Neural cell (in vitro differentiated cells): Measurements from ENCODE around the gene TLX3. TPM values are rescaled to one million over a fixed set of nuclear protein-coding genes. Genes with fewer than 3 reads are reported as not detected.

Source experiments
- H2AFZ ChIP-seq: fragments of 200-600, 300-800 bp; sonication (generic), shearing (Covaris generic); 2 replicates; pipeline ENCODE4 v1.6.0; 2014; ENCODE audit warnings: low read depth, mild to moderate bottlenecking, antibody characterized with exemption, low read length, moderate library complexity
- H3F3A ChIP-seq: fragments of 200-600 bp; shearing (Covaris generic); 2 replicates; pipeline ENCODE4 v1.6.1; 2016; ENCODE audit warnings: mild to moderate bottlenecking, moderate library complexity, mixed read lengths, antibody characterized with exemption, low read length; ENCODE audit not compliant: insufficient read depth, poor library complexity, severe bottlenecking
- H3K27ac ChIP-seq: fragments of 200-600, 300-800 bp; sonication (generic), shearing (Covaris generic); 2 replicates; pipeline ENCODE4 v1.5.1; 2014; ENCODE audit warnings: mild to moderate bottlenecking, low read length, moderate library complexity
- H3K27me3 ChIP-seq: fragments of 300-800, 200-600 bp; sonication (generic), shearing (Covaris generic); 2 replicates; pipeline ENCODE4 v1.6.0; 2014; ENCODE audit warnings: mild to moderate bottlenecking, low read depth, low read length, moderate library complexity; ENCODE audit not compliant: insufficient read depth
- H3K36me3 ChIP-seq: fragments of 300-800, 200-600 bp; sonication (generic), shearing (Covaris generic); 2 replicates; pipeline ENCODE4 v1.5.1; 2014; ENCODE audit warnings: mild to moderate bottlenecking, antibody characterized with exemption, low read length, moderate library complexity; ENCODE audit not compliant: insufficient read depth
- H3K4me2 ChIP-seq: fragments of 300-800, 200-600 bp; sonication (generic), shearing (Covaris generic); 2 replicates; pipeline ENCODE4 v1.6.0; 2014; ENCODE audit warnings: mild to moderate bottlenecking, low read length
- H3K4me3 ChIP-seq: fragments of 300-800, 200-600 bp; sonication (generic), shearing (Covaris generic); 2 replicates; pipeline ENCODE4 v1.5.1; 2014; ENCODE audit warnings: mild to moderate bottlenecking, low read length, moderate library complexity
- H3K79me2 ChIP-seq: fragments of 200-600 bp; shearing (Covaris generic); replicated peaks from 2 replicates; pipeline ENCODE4 v1.6.0; 2014; ENCODE audit warnings: mild to moderate bottlenecking, low read length, moderate library complexity; ENCODE audit not compliant: insufficient read depth
- H3K9ac ChIP-seq: fragments of 300-800, 200-600 bp; sonication (generic), shearing (Covaris generic); 2 replicates; pipeline ENCODE4 v1.6.1; 2016; ENCODE audit warnings: mild to moderate bottlenecking, low read length, mixed read lengths
- H3K9me2 ChIP-seq: fragments of 200-600 bp; shearing (Covaris generic); 2 replicates; pipeline ENCODE4 v1.6.1; 2016; ENCODE audit warnings: mild to moderate bottlenecking, low read length, mixed read lengths; ENCODE audit not compliant: insufficient read depth
- H3K9me3 ChIP-seq: fragments of 200-600, 300-800 bp; sonication (generic), shearing (Covaris generic); 2 replicates; pipeline ENCODE4 v1.6.1; 2016; ENCODE audit warnings: mild to moderate bottlenecking, mixed run types, low read length, moderate library complexity, mixed read lengths
- H4K20me1 ChIP-seq: fragments of 200-600 bp; shearing (Covaris generic); 2 replicates; pipeline ENCODE4 v1.6.1; 2016; ENCODE audit warnings: mild to moderate bottlenecking, mixed run types; ENCODE audit not compliant: insufficient read depth
- EP300 ChIP-seq: fragments of 450-650 bp; conservative IDR thresholded peaks from 2 replicates; pipeline ENCODE4 v1.6.1; 2014; ENCODE audit warnings: antibody characterized with exemption, mild to moderate bottlenecking, moderate library complexity; ENCODE audit not compliant: poor library complexity, severe bottlenecking
- EZH2 ChIP-seq: fragments of 200-600, 300-800 bp; shearing (Covaris generic), sonication (generic); IDR thresholded peaks from 2 replicates; pipeline ENCODE4 v1.6.1; 2014; ENCODE audit warnings: antibody characterized with exemption, low read length, borderline replicate concordance, mild to moderate bottlenecking; ENCODE audit not compliant: insufficient read depth, poor library complexity, severe bottlenecking
- MXI1 ChIP-seq: fragments of 450-650 bp; conservative IDR thresholded peaks from 2 replicates; pipeline ENCODE4 v1.6.1; 2014; ENCODE audit warnings: antibody characterized with exemption, mild to moderate bottlenecking; ENCODE audit not compliant: poor library complexity, severe bottlenecking
- POLR2AphosphoS5 ChIP-seq: IDR thresholded peaks from 2 replicates; pipeline ENCODE4 v1.6.1; 2012
- SMC3 ChIP-seq: fragments of 450-650 bp; conservative IDR thresholded peaks from 2 replicates; pipeline ENCODE4 v1.6.1; 2014; ENCODE audit warnings: antibody characterized with exemption, mild to moderate bottlenecking, moderate library complexity; ENCODE audit not compliant: poor library complexity
- TAF1 ChIP-seq: IDR thresholded peaks from 2 replicates; pipeline ENCODE4 v1.6.1; 2012; ENCODE audit warnings: low read depth
- polyA plus RNA-seq: library from polyadenylated mRNA; depleted of rRNA; stranded (reverse); fragments of >200 nt; gene quantifications from 2 replicates; pipeline ENCODE4 v1.2.3, GENCODE V29; 2014
- TF ChIP-seq, protein P1 (sequence below): IDR thresholded peaks from 2 replicates; pipeline ENCODE4 v1.6.1; 2012; ENCODE audit warnings: borderline replicate concordance
- TF ChIP-seq, protein P2 (sequence below): fragments of 450-650 bp; IDR thresholded peaks from 2 replicates; pipeline ENCODE4 v1.5.1; 2014; ENCODE audit warnings: antibody characterized with exemption, mild to moderate bottlenecking, moderate library complexity; ENCODE audit not compliant: poor library complexity, severe bottlenecking

TLX3 gene
- polyA plus RNA-seq, 1 donor from 2014 or later = not detected

DNA sequence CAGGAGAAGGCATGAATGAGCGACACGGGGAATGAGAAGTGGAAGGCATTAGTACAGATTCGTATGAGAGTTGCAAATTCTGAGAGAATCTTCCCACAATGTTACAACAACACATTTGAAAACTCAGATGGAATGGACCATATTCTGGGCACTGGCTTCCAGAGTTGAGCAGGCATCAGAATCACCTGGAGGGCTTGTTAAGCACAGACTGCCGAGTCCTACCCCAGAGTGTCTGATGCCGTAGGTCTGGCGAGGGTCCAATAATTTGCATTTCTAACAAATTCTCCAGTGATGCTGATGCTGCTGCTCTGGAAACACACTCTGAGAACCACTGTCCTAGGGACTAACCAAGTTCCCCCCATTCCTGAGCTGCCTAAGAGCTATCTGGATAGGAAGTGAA lies 2.9 kb upstream of the TLX3 start:
- H4K20me1 ChIP-seq = no peaks in the 10 kb centered on the region
- no peak overlapping the region for H3K9ac ChIP-seq
- H3K79me2 ChIP-seq = no peaks in the 10 kb centered on the region
- no peaks in the 10 kb centered on the region for H3K9me2 ChIP-seq
- H3F3A ChIP-seq = no peaks in the 10 kb centered on the region
- peaks cover 77% of the 10 kb centered on the region for H3K27me3 ChIP-seq
- H3K9me3 ChIP-seq = no peaks in the 10 kb centered on the region
- no peaks in the 10 kb centered on the region for H3K36me3 ChIP-seq
- no peak for TF ChIP-seq EZH2
- no peak for TF ChIP-seq POLR2AphosphoS5
- TF ChIP-seq SMC3 = no peak
- H3K27ac ChIP-seq = no peak overlapping the region
- H2AFZ ChIP-seq = no peak overlapping the region
- no peak overlapping the region for H3K4me2 ChIP-seq
- no peak overlapping the region for H3K4me3 ChIP-seq

DNA sequence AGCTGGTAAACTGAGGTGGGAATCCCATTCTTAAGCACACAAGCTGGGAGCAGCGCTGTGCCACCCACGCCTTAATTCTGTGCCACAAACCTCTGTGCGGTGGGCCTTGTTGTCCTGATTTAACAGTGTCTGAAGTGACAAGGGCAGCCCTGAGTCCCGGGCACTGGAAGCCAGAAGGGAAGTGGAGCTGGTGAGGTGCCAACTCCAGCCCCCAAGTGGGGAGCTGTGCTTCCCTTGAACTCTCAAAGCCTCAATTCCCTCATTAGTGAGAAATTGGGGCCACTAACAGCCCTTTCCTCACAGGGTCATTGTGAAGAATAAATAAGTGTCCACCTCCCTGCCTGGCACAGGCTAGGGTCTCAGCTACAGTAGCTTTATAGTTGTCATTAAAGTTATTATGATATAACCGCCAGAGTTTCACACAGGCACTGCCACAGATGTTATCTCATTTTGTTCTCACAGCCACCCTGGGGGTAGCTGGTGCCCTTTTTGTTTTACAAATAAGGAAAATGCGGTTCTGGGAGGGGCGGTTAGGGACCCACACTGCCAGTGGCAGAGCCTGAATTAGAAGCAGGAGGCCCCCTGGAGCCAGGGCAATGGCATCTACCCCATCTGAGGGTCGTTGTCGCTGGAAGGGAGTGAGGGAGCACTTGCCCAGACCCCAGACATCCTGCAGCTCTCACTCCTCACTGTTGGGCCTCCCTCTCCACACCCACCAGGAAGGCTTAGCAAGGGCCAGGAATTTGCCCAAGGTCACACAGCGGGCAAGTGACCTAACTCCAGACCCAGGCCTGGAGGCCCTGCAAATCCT lies 2.1 kb upstream of the TLX3 start:
- H4K20me1 ChIP-seq = no peaks in the 10 kb centered on the region
- no peak overlapping the region for H2AFZ ChIP-seq
- H3K9ac ChIP-seq = no peak overlapping the region

More for the DNA sequence above, 2.1 kb upstream of the TLX3 start:
- Histone ChIP-seq H3K27me3 (peaks cover 85% of the 10 kb centered on the region), H3F3A (no peaks in the 10 kb centered on the region), H3K4me2 (no peak overlapping the region), H3K4me3 (no peak overlapping the region), H3K27ac (no peak overlapping the region), H3K9me3 (no peaks in the 10 kb centered on the region), H3K79me2 (no peaks in the 10 kb centered on the region), H3K9me2 (no peaks in the 10 kb centered on the region), H3K36me3 (no peaks in the 10 kb centered on the region)
- TF ChIP-seq EP300 (no peak), MXI1 (no peak), POLR2AphosphoS5 (no peak), TAF1 (no peak), SMC3 (no peak)
- TF ChIP-seq, protein P1, sequence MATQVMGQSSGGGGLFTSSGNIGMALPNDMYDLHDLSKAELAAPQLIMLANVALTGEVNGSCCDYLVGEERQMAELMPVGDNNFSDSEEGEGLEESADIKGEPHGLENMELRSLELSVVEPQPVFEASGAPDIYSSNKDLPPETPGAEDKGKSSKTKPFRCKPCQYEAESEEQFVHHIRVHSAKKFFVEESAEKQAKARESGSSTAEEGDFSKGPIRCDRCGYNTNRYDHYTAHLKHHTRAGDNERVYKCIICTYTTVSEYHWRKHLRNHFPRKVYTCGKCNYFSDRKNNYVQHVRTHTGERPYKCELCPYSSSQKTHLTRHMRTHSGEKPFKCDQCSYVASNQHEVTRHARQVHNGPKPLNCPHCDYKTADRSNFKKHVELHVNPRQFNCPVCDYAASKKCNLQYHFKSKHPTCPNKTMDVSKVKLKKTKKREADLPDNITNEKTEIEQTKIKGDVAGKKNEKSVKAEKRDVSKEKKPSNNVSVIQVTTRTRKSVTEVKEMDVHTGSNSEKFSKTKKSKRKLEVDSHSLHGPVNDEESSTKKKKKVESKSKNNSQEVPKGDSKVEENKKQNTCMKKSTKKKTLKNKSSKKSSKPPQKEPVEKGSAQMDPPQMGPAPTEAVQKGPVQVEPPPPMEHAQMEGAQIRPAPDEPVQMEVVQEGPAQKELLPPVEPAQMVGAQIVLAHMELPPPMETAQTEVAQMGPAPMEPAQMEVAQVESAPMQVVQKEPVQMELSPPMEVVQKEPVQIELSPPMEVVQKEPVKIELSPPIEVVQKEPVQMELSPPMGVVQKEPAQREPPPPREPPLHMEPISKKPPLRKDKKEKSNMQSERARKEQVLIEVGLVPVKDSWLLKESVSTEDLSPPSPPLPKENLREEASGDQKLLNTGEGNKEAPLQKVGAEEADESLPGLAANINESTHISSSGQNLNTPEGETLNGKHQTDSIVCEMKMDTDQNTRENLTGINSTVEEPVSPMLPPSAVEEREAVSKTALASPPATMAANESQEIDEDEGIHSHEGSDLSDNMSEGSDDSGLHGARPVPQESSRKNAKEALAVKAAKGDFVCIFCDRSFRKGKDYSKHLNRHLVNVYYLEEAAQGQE = no peak
- TF ChIP-seq, protein P2, sequence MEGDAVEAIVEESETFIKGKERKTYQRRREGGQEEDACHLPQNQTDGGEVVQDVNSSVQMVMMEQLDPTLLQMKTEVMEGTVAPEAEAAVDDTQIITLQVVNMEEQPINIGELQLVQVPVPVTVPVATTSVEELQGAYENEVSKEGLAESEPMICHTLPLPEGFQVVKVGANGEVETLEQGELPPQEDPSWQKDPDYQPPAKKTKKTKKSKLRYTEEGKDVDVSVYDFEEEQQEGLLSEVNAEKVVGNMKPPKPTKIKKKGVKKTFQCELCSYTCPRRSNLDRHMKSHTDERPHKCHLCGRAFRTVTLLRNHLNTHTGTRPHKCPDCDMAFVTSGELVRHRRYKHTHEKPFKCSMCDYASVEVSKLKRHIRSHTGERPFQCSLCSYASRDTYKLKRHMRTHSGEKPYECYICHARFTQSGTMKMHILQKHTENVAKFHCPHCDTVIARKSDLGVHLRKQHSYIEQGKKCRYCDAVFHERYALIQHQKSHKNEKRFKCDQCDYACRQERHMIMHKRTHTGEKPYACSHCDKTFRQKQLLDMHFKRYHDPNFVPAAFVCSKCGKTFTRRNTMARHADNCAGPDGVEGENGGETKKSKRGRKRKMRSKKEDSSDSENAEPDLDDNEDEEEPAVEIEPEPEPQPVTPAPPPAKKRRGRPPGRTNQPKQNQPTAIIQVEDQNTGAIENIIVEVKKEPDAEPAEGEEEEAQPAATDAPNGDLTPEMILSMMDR = no peak
